SU-DHL-6 (cell line): ENCODE measurements around the gene TPH2.
A peak's percentile ranks its signal among the peaks of the same experiment; 100 is the strongest.

Experiments
- H2AFZ ChIP-seq: fragments of 200-600 bp; sonication (generic); 2 replicates; pipeline ENCODE4 v1.6.1; 2014; ENCODE audit warnings: low read depth, mild to moderate bottlenecking, moderate library complexity, mixed read lengths, antibody characterized with exemption, low read length; ENCODE audit not compliant: severe bottlenecking
- H3F3A ChIP-seq: fragments of 200-600 bp; shearing (Covaris generic); 2 replicates; pipeline ENCODE4 v1.6.0; 2016; ENCODE audit warnings: antibody characterized with exemption, mild to moderate bottlenecking; ENCODE audit not compliant: insufficient read depth
- H3K27ac ChIP-seq: fragments of 200-600 bp; sonication (generic); 2 replicates; pipeline ENCODE4 v1.5.1; 2016; ENCODE audit warnings: low read depth, mild to moderate bottlenecking, low read length, moderate library complexity, mixed read lengths
- H3K27me3 ChIP-seq: fragments of 200-600 bp; sonication (generic), shearing (Covaris generic); 2 replicates; pipeline ENCODE4 v1.6.0; 2014; ENCODE audit warnings: mild to moderate bottlenecking, low read length
- H3K36me3 ChIP-seq: fragments of 200-600 bp; sonication (generic); 2 replicates; pipeline ENCODE4 v1.6.1; 2014; ENCODE audit warnings: mild to moderate bottlenecking, low read length, mixed read lengths
- H3K4me2 ChIP-seq: fragments of 300-600, 200-600 bp; shearing (Covaris generic), sonication (generic); 2 replicates; pipeline ENCODE4 v1.6.0; 2014; ENCODE audit warnings: low read length, low read depth, mild to moderate bottlenecking; ENCODE audit not compliant: poor library complexity, severe bottlenecking
- H3K4me3 ChIP-seq: fragments of 200-600 bp; sonication (generic); 2 replicates; pipeline ENCODE4 v1.5.1; 2014; ENCODE audit warnings: antibody characterized with exemption, low read length, mild to moderate bottlenecking, mixed read lengths; ENCODE audit not compliant: insufficient read depth, poor library complexity, severe bottlenecking
- H3K79me2 ChIP-seq: fragments of 200-600 bp; sonication (generic); 2 replicates; pipeline ENCODE4 v1.6.1; 2014; ENCODE audit warnings: mild to moderate bottlenecking, low read length, moderate library complexity; ENCODE audit not compliant: insufficient read depth
- H3K9ac ChIP-seq: fragments of 200-600 bp; sonication (generic); 2 replicates; pipeline ENCODE4 v1.7.0; 2014; ENCODE audit warnings: mild to moderate bottlenecking, low read length
- H3K9me2 ChIP-seq: fragments of 200-600 bp; sonication (generic); replicated peaks from 2 replicates; pipeline ENCODE4 v1.6.1; 2014; ENCODE audit warnings: low read length; ENCODE audit not compliant: insufficient read depth
- H3K9me3 ChIP-seq: fragments of 200-600 bp; sonication (generic); 2 replicates; pipeline ENCODE4 v1.6.1; 2014; ENCODE audit warnings: low read length, mixed read lengths; ENCODE audit not compliant: insufficient read depth
- H4K20me1 ChIP-seq: fragments of 200-600 bp; sonication (generic); 2 replicates; pipeline ENCODE4 v1.6.1; 2014; ENCODE audit warnings: low read depth, mild to moderate bottlenecking, antibody characterized with exemption, low read length, moderate library complexity, mixed read lengths
- CTCF ChIP-seq: fragments of 200-600 bp; sonication (generic); IDR thresholded peaks from one replicate; pipeline ENCODE4 v1.5.1; 2017; ENCODE audit warnings: antibody characterized with exemption, mild to moderate bottlenecking, low read length, moderate library complexity; ENCODE audit not compliant: insufficient read depth, poor library complexity, severe bottlenecking
- EZH2phosphoT487 ChIP-seq: fragments of 200-600 bp; sonication (generic), shearing (Covaris generic); conservative IDR thresholded peaks from 2 replicates; pipeline ENCODE4 v1.6.1; 2018; ENCODE audit warnings: mild to moderate bottlenecking, antibody characterized with exemption, low read length, moderate library complexity, mixed read lengths

The TPH2 gene

GRCh38 chr12:72017054-72017651 lies 78.5 kb downstream of the TPH2 start:
- TF ChIP-seq EZH2phosphoT487: no peak
- TF ChIP-seq CTCF: peak; percentile 61
- Histone ChIP-seq H3K27ac (no peak overlapping the region), H3K9me2 (no peaks in the 10 kb centered on the region), H3K4me2 (no peak overlapping the region), H3F3A (no peaks in the 10 kb centered on the region), H3K4me3 (no peak overlapping the region), H2AFZ (no peak overlapping the region), H3K27me3 (no peaks in the 10 kb centered on the region), H3K9me3 (no peaks in the 10 kb centered on the region), H3K79me2 (no peaks in the 10 kb centered on the region), H3K9ac (no peak overlapping the region), H4K20me1 (no peaks in the 10 kb centered on the region), H3K36me3 (no peaks in the 10 kb centered on the region)

GRCh38 chr12:72018036-72018435 lies 79.4 kb downstream of the TPH2 start:
- Histone ChIP-seq H3K4me3 (no peak overlapping the region), H3F3A (no peaks in the 10 kb centered on the region), H3K9ac (no peak overlapping the region), H3K36me3 (no peaks in the 10 kb centered on the region), H2AFZ (no peak overlapping the region), H3K9me3 (no peaks in the 10 kb centered on the region), H3K27me3 (no peaks in the 10 kb centered on the region), H3K4me2 (no peak overlapping the region), H3K27ac (no peak overlapping the region), H3K9me2 (no peaks in the 10 kb centered on the region), H4K20me1 (no peaks in the 10 kb centered on the region), H3K79me2 (no peaks in the 10 kb centered on the region)
- TF ChIP-seq EZH2phosphoT487 (no peak), CTCF (no peak)

GRCh38 chr12:72024613-72025012 lies 86.0 kb downstream of the TPH2 start:
- H2AFZ ChIP-seq: no peak overlapping the region
- no peaks in the 10 kb centered on the region for H3K27me3 ChIP-seq
- H3K9me2 ChIP-seq: no peaks in the 10 kb centered on the region
- no peak for TF ChIP-seq CTCF
- no peak for TF ChIP-seq EZH2phosphoT487
- no peaks in the 10 kb centered on the region for H3F3A ChIP-seq
- H3K9me3 ChIP-seq: no peaks in the 10 kb centered on the region
- no peak overlapping the region for H3K4me2 ChIP-seq
- no peaks in the 10 kb centered on the region for H4K20me1 ChIP-seq
- H3K4me3 ChIP-seq: no peak overlapping the region
- no peak overlapping the region for H3K9ac ChIP-seq
- H3K79me2 ChIP-seq: no peaks in the 10 kb centered on the region
- H3K36me3 ChIP-seq: no peaks in the 10 kb centered on the region
- no peak overlapping the region for H3K27ac ChIP-seq

- H3K4me2 ChIP-seq: no peak overlapping the region
- H3K4me3 ChIP-seq: no peak overlapping the region
Observed at GRCh38 chr12:72025524-72025923, 86.9 kb downstream of the TPH2 start.

More at GRCh38 chr12:72025524-72025923, 86.9 kb downstream of the TPH2 start:
- no peaks in the 10 kb centered on the region for H3K9me2 ChIP-seq
- H3K36me3 ChIP-seq: no peaks in the 10 kb centered on the region
- no peaks in the 10 kb centered on the region for H3K9me3 ChIP-seq
- TF ChIP-seq CTCF (no peak), EZH2phosphoT487 (no peak)
- H3K27me3 ChIP-seq: no peaks in the 10 kb centered on the region
- no peak overlapping the region for H3K9ac ChIP-seq
- H2AFZ ChIP-seq: no peak overlapping the region
- no peaks in the 10 kb centered on the region for H3F3A ChIP-seq
- no peaks in the 10 kb centered on the region for H4K20me1 ChIP-seq
- no peaks in the 10 kb centered on the region for H3K79me2 ChIP-seq
- H3K27ac ChIP-seq: no peak overlapping the region
